Measurements from ENCODE around the gene CES3. TPM values are rescaled to one million over a fixed set of nuclear protein-coding genes. Genes with fewer than 3 reads are reported as not detected.

CES3 gene
- 1 to 10 TPM in 1 of 2 donors, not detected in 1; 1.6 TPM for total RNA-seq

GRCh38 chr16:66961065-66961744, at the start of gene CES3:
TSS of gene CES3 (plus strand) at chr16:66961266. CDS start at chr16:66961308, 42 bp downstream.
- peaks cover 8 to 17% of the 10 kb centered on the region in 2 donors for H3K4me1 Mint-ChIP-seq (ENCODE audit: low read depth in 2 of 2)
- H3K27me3 Mint-ChIP-seq: peaks cover 16 to 17% of the 10 kb centered on the region in 2 donors

GRCh38 chr16:66911801-66912200, 49.3 kb upstream of the CES3 start:
- DNase-seq (ENCODE audit: low spot score) (no peak), ATAC-seq (no peak)
- H3K27ac Mint-ChIP-seq: no peak overlapping the region
- H3K36me3 Mint-ChIP-seq: no peaks in the 10 kb centered on the region
- H3K4me3 Mint-ChIP-seq: no peak overlapping the region
- no peaks in the 10 kb centered on the region for H3K4me1 Mint-ChIP-seq (ENCODE audit: low read depth in 2 of 2)
- no peaks in the 10 kb centered on the region for H3K9me3 Mint-ChIP-seq
- H3K27me3 Mint-ChIP-seq: no peaks in the 10 kb centered on the region

More at GRCh38 chr16:66961065-66961744, at the start of gene CES3:
- Mint-ChIP-seq H3K9me3 (no peaks in the 10 kb centered on the region), H3K4me3 (no peak within 1 kb of the TSS), H3K27ac (peak within 1 kb of the TSS in 1 of 2 donors; percentile 34), H3K36me3 (no peaks in the 10 kb centered on the region)
- DNase-seq (ENCODE audit: low spot score) (no peak), ATAC-seq (peak; percentile 69 to 82)

GRCh38 chr16:66913081-66913480, 48.0 kb upstream of the CES3 start:
- H3K4me3 Mint-ChIP-seq: no peak overlapping the region
- H3K9me3 Mint-ChIP-seq: no peaks in the 10 kb centered on the region
- no peak for ATAC-seq
- no peaks in the 10 kb centered on the region for H3K4me1 Mint-ChIP-seq (ENCODE audit: low read depth in 2 of 2)
- H3K27ac Mint-ChIP-seq: no peak overlapping the region
- no peak for DNase-seq (ENCODE audit: low spot score)
- no peaks in the 10 kb centered on the region for H3K27me3 Mint-ChIP-seq
- no peaks in the 10 kb centered on the region for H3K36me3 Mint-ChIP-seq

- ATAC-seq (no peak), DNase-seq (ENCODE audit: low spot score) (no peak)
- Mint-ChIP-seq H3K4me3 (no peak overlapping the region), H3K27me3 (no peaks in the 10 kb centered on the region), H3K27ac (no peak overlapping the region), H3K36me3 (no peaks in the 10 kb centered on the region), H3K9me3 (no peaks in the 10 kb centered on the region), H3K4me1 (ENCODE audit: low read depth in 2 of 2) (no peaks in the 10 kb centered on the region)
Observed at GRCh38 chr16:66913711-66914110, 47.4 kb upstream of the CES3 start.

- no peak overlapping the region for H3K4me3 Mint-ChIP-seq
- no peaks in the 10 kb centered on the region for H3K27me3 Mint-ChIP-seq
- no peaks in the 10 kb centered on the region for H3K36me3 Mint-ChIP-seq
- DNase-seq (ENCODE audit: low spot score) (no peak), ATAC-seq (no peak)
- no peaks in the 10 kb centered on the region for H3K4me1 Mint-ChIP-seq (ENCODE audit: low read depth in 2 of 2)
- H3K9me3 Mint-ChIP-seq: no peaks in the 10 kb centered on the region
- no peak overlapping the region for H3K27ac Mint-ChIP-seq
Observed at GRCh38 chr16:66914541-66914940, 46.5 kb upstream of the CES3 start.

GRCh38 chr16:66915041-66915440, 46.0 kb upstream of the CES3 start:
- Mint-ChIP-seq H3K27me3 (no peaks in the 10 kb centered on the region), H3K9me3 (no peaks in the 10 kb centered on the region), H3K4me1 (ENCODE audit: low read depth in 2 of 2) (no peaks in the 10 kb centered on the region), H3K4me3 (no peak overlapping the region), H3K27ac (no peak overlapping the region), H3K36me3 (no peaks in the 10 kb centered on the region)
- ATAC-seq: no peak
- DNase-seq (ENCODE audit: low spot score): no peak

- Mint-ChIP-seq H3K4me1 (ENCODE audit: low read depth in 2 of 2) (no peaks in the 10 kb centered on the region), H3K36me3 (no peaks in the 10 kb centered on the region), H3K27me3 (peaks cover 0 to 4% of the 10 kb centered on the region in 2 donors), H3K4me3 (no peak overlapping the region), H3K27ac (no peak overlapping the region), H3K9me3 (no peaks in the 10 kb centered on the region)
- DNase-seq (ENCODE audit: low spot score): no peak
- no peak for ATAC-seq
Observed at GRCh38 chr16:66916518-66916917, 44.5 kb upstream of the CES3 start.

- ATAC-seq (no peak), DNase-seq (ENCODE audit: low spot score) (no peak)
- Mint-ChIP-seq H3K9me3 (no peaks in the 10 kb centered on the region), H3K4me1 (ENCODE audit: low read depth in 2 of 2) (no peaks in the 10 kb centered on the region), H3K4me3 (no peak overlapping the region), H3K27me3 (peaks cover 0 to 4% of the 10 kb centered on the region in 2 donors), H3K36me3 (no peaks in the 10 kb centered on the region), H3K27ac (no peak overlapping the region)
Observed at GRCh38 chr16:66917741-66918140, 43.3 kb upstream of the CES3 start.

GRCh38 chr16:66918355-66918754, 42.7 kb upstream of the CES3 start:
- no peak overlapping the region for H3K4me3 Mint-ChIP-seq
- H3K27ac Mint-ChIP-seq: no peak overlapping the region
- peaks cover 2 to 6% of the 10 kb centered on the region in 2 donors for H3K27me3 Mint-ChIP-seq
- no peak for ATAC-seq
- no peaks in the 10 kb centered on the region for H3K36me3 Mint-ChIP-seq
- no peaks in the 10 kb centered on the region for H3K9me3 Mint-ChIP-seq
- H3K4me1 Mint-ChIP-seq (ENCODE audit: low read depth in 2 of 2): peaks cover 0 to 2% of the 10 kb centered on the region in 2 donors
- DNase-seq (ENCODE audit: low spot score): no peak

GRCh38 chr16:66918803-66919568, 42.1 kb upstream of the CES3 start, which contains the start of gene CDH16:
TSS of gene CDH16 (minus strand) at chr16:66918885. CDS start at chr16:66918065, 820 bp downstream.
- peaks cover 8 to 12% of the 10 kb centered on the region in 2 donors for H3K27me3 Mint-ChIP-seq
- H3K36me3 Mint-ChIP-seq: no peaks in the 10 kb centered on the region
- no peak within 1 kb of the TSS for H3K27ac Mint-ChIP-seq
- ATAC-seq (no peak), DNase-seq (ENCODE audit: low spot score) (no peak)
- no peaks in the 10 kb centered on the region for H3K9me3 Mint-ChIP-seq
- H3K4me3 Mint-ChIP-seq: no peak within 1 kb of the TSS
- H3K4me1 Mint-ChIP-seq (ENCODE audit: low read depth in 2 of 2): peaks cover 0 to 8% of the 10 kb centered on the region in 2 donors

GRCh38 chr16:66919569-66920298, 41.3 kb upstream of the CES3 start:
- peaks cover 0 to 8% of the 10 kb centered on the region in 2 donors for H3K4me1 Mint-ChIP-seq (ENCODE audit: low read depth in 2 of 2)
- no peak overlapping the region for H3K4me3 Mint-ChIP-seq
- DNase-seq (ENCODE audit: low spot score): no peak
- H3K27me3 Mint-ChIP-seq: peaks cover 9 to 12% of the 10 kb centered on the region in 2 donors
- no peaks in the 10 kb centered on the region for H3K9me3 Mint-ChIP-seq
- no peak for ATAC-seq
- no peak overlapping the region for H3K27ac Mint-ChIP-seq
- H3K36me3 Mint-ChIP-seq: no peaks in the 10 kb centered on the region

GRCh38 chr16:66920299-66920590, 40.8 kb upstream of the CES3 start:
- ATAC-seq (no peak), DNase-seq (ENCODE audit: low spot score) (no peak)
- Mint-ChIP-seq H3K27me3 (peaks cover 9 to 12% of the 10 kb centered on the region in 2 donors), H3K27ac (no peak overlapping the region), H3K36me3 (no peaks in the 10 kb centered on the region), H3K4me3 (no peak overlapping the region), H3K9me3 (no peaks in the 10 kb centered on the region), H3K4me1 (ENCODE audit: low read depth in 2 of 2) (peaks cover 0 to 9% of the 10 kb centered on the region in 2 donors)

- Mint-ChIP-seq H3K4me1 (ENCODE audit: low read depth in 2 of 2) (peaks cover 0 to 16% of the 10 kb centered on the region in 2 donors), H3K27me3 (peaks cover 9 to 12% of the 10 kb centered on the region in 2 donors)
- ATAC-seq: no peak
Observed at GRCh38 chr16:66920924-66921680, 40.0 kb upstream of the CES3 start.

More at GRCh38 chr16:66920924-66921680, 40.0 kb upstream of the CES3 start:
- DNase-seq (ENCODE audit: low spot score): no peak
- Mint-ChIP-seq H3K27ac (no peak overlapping the region), H3K9me3 (no peaks in the 10 kb centered on the region), H3K36me3 (no peaks in the 10 kb centered on the region), H3K4me3 (no peak overlapping the region)
